Neural crest cell (in vitro differentiated cells): ENCODE results near the gene PTPRS. TPM values are rescaled to one million over a fixed set of nuclear protein-coding genes. Genes with fewer than 3 reads are reported as not detected.

Experiments
- DNase-seq: peaks from one replicate; pipeline ENCODE4 v3.0.0; 2021; ENCODE audit warnings: low read depth, mixed read lengths, low spot score
- H3K27ac Mint-ChIP-seq: one replicate; pipeline ENCODE4 v1.8.0; 2021; ENCODE audit warnings: mild to moderate bottlenecking, mixed read lengths; ENCODE audit not compliant: unreplicated experiment
- H3K27me3 Mint-ChIP-seq: 2 replicates; pipeline ENCODE4 v1.8.0; 2021; ENCODE audit warnings: low read depth, mild to moderate bottlenecking, mixed read lengths
- H3K36me3 Mint-ChIP-seq: 2 replicates; pipeline ENCODE4 v1.8.0; 2021; ENCODE audit warnings: low read depth, mild to moderate bottlenecking, mixed read lengths
- H3K4me1 Mint-ChIP-seq: 2 replicates; pipeline ENCODE4 v1.8.0; 2021; ENCODE audit warnings: mixed read lengths
- H3K4me3 Mint-ChIP-seq: one replicate; pipeline ENCODE4 v1.8.0; 2021; ENCODE audit warnings: mild to moderate bottlenecking, mixed read lengths
- H3K9me3 Mint-ChIP-seq: 2 replicates; pipeline ENCODE4 v1.8.0; 2021; ENCODE audit warnings: mixed read lengths
- CTCF ChIP-seq: fragments of 200-600 bp; sonication (generic); conservative IDR thresholded peaks from 2 replicates; pipeline ENCODE4 v1.5.0; 2021; ENCODE audit warnings: antibody characterized with exemption, mild to moderate bottlenecking
- total RNA-seq: library from RNA; stranded (reverse); gene quantifications from 2 replicates; pipeline ENCODE4 v1.2.1, GENCODE V29; 2021

The PTPRS gene
- total RNA-seq, 1 donor from 2014 or later: 357 TPM

GRCh38 chr19:5321066-5321642 is 19.5 kb downstream of the PTPRS start:
- Mint-ChIP-seq H3K36me3 (peaks cover 8% of the 10 kb centered on the region), H3K4me3 (no peak overlapping the region), H3K27ac (no peak overlapping the region), H3K9me3 (no peaks in the 10 kb centered on the region), H3K27me3 (no peaks in the 10 kb centered on the region), H3K4me1 (peaks cover 5% of the 10 kb centered on the region)
- TF ChIP-seq CTCF: no peak
- no peak for DNase-seq

- no peak for DNase-seq
- H3K4me1 Mint-ChIP-seq: peaks cover 5% of the 10 kb centered on the region
- no peak overlapping the region for H3K4me3 Mint-ChIP-seq
- no peak for TF ChIP-seq CTCF
- H3K36me3 Mint-ChIP-seq: no peaks in the 10 kb centered on the region
- no peaks in the 10 kb centered on the region for H3K27me3 Mint-ChIP-seq
- peak overlapping the region; percentile 91 for H3K27ac Mint-ChIP-seq
- H3K9me3 Mint-ChIP-seq: no peaks in the 10 kb centered on the region
These were observed 21.1 kb downstream of the PTPRS start for GRCh38 chr19:5319516-5319915.

- TF ChIP-seq CTCF: no peak
- H3K27me3 Mint-ChIP-seq: no peaks in the 10 kb centered on the region
- no peaks in the 10 kb centered on the region for H3K36me3 Mint-ChIP-seq
- no peaks in the 10 kb centered on the region for H3K9me3 Mint-ChIP-seq
- DNase-seq: no peak
- no peak overlapping the region for H3K27ac Mint-ChIP-seq
- H3K4me1 Mint-ChIP-seq: peaks cover under 1% of the 10 kb centered on the region
- no peak overlapping the region for H3K4me3 Mint-ChIP-seq
These were observed 22.3 kb downstream of the PTPRS start for GRCh38 chr19:5318306-5318705.

GRCh38 chr19:5317321-5317720 is 23.3 kb downstream of the PTPRS start:
- H3K36me3 Mint-ChIP-seq: no peaks in the 10 kb centered on the region
- H3K27me3 Mint-ChIP-seq: no peaks in the 10 kb centered on the region
- H3K27ac Mint-ChIP-seq: no peak overlapping the region
- TF ChIP-seq CTCF: no peak
- no peak overlapping the region for H3K4me3 Mint-ChIP-seq
- H3K4me1 Mint-ChIP-seq: no peaks in the 10 kb centered on the region
- DNase-seq: no peak
- no peaks in the 10 kb centered on the region for H3K9me3 Mint-ChIP-seq

- no peak for TF ChIP-seq CTCF
- H3K4me3 Mint-ChIP-seq: no peak overlapping the region
- no peak overlapping the region for H3K27ac Mint-ChIP-seq
- H3K9me3 Mint-ChIP-seq: no peaks in the 10 kb centered on the region
- H3K27me3 Mint-ChIP-seq: no peaks in the 10 kb centered on the region
- no peak for DNase-seq
- no peaks in the 10 kb centered on the region for H3K4me1 Mint-ChIP-seq
- peaks cover 3% of the 10 kb centered on the region for H3K36me3 Mint-ChIP-seq
These were observed 24.5 kb downstream of the PTPRS start for GRCh38 chr19:5316138-5316537.
